CD14-positive monocyte (primary cell): Measurements from ENCODE around the gene ITGA11. TPM values are rescaled to one million over a fixed set of nuclear protein-coding genes. Genes with fewer than 3 reads are reported as not detected.

ENCODE experiments used
- DNase-seq, 3 donors: peaks; one replicate each; pipeline ENCODE4 v3.0.0-alpha.2; 2011 to 2022
- H2AFZ ChIP-seq: 2 replicates; pipeline ENCODE4 v1.6.0; 2012; ENCODE audit warnings: mild to moderate bottlenecking, low read depth, low read length, inconsistent platforms; ENCODE audit not compliant: insufficient read depth, poor library complexity, severe bottlenecking
- H3K27ac ChIP-seq, 2 donors: 1 replicate in 1 of 2; 2 replicates in 1 of 2; pipeline ENCODE4 v1.5.1; 2012 to 2013; ENCODE audit warnings: low read length in 2 of 2, control low read depth in 1 of 2, inconsistent platforms in 1 of 2, low read depth in 1 of 2, mild to moderate bottlenecking in 1 of 2
- H3K27me3 ChIP-seq, 2 donors: one replicate each; pipeline versions ENCODE4 v1.6.0 to v1.6.1; 2011 to 2013; ENCODE audit warnings: low read length in 2 of 2; ENCODE audit not compliant: control insufficient read depth in 2 of 2, insufficient read depth in 2 of 2
- H3K36me3 ChIP-seq, 2 donors: replicated peaks in 1 of 2; 1 replicate in 1 of 2; 2 replicates in 1 of 2; pipeline versions ENCODE4 v1.5.1 to v1.6.1; 2012 to 2013; ENCODE audit warnings: low read length in 2 of 2, control low read depth in 1 of 2, inconsistent platforms in 1 of 2, mild to moderate bottlenecking in 1 of 2; ENCODE audit not compliant: insufficient read depth in 2 of 2, control insufficient read depth in 1 of 2
- H3K4me1 ChIP-seq, 2 donors: 1 replicate in 1 of 2; 2 replicates in 1 of 2; pipeline versions ENCODE4 v1.5.1 to v1.6.1; 2012 to 2013; ENCODE audit warnings: low read length in 2 of 2, control low read depth in 1 of 2, inconsistent platforms in 1 of 2, mild to moderate bottlenecking in 1 of 2, moderate library complexity in 1 of 2; ENCODE audit not compliant: insufficient read depth in 2 of 2, control insufficient read depth in 1 of 2
- H3K4me2 ChIP-seq: replicated peaks from 2 replicates; pipeline ENCODE3; 2012; ENCODE audit warnings: low read length, moderate library complexity, mild to moderate bottlenecking; ENCODE audit not compliant: poor library complexity, severe bottlenecking; ENCODE audit errors: extremely low read depth
- H3K4me3 ChIP-seq, 3 experiments: fragments of 200-600 bp in 1 of 3; sonication (generic) in 1 of 3; replicated peaks in 1 of 3; 1 replicate in 2 of 3; 2 replicates in 1 of 3; pipeline ENCODE4 v1.5.1; 2011 to 2013; ENCODE audit warnings: low read length in 3 of 3, mild to moderate bottlenecking in 3 of 3, control low read depth in 2 of 3, low read depth in 2 of 3, inconsistent platforms in 1 of 3, moderate library complexity in 1 of 3
- H3K79me2 ChIP-seq: 2 replicates; pipeline ENCODE4 v1.6.0; 2012; ENCODE audit warnings: mild to moderate bottlenecking, control low read depth, inconsistent platforms, low read length, moderate library complexity; ENCODE audit not compliant: insufficient read depth
- H3K9ac ChIP-seq: 2 replicates; pipeline ENCODE4 v1.6.0; 2017; ENCODE audit warnings: low read length, mild to moderate bottlenecking; ENCODE audit not compliant: insufficient read depth, poor library complexity, severe bottlenecking
- H3K9me3 ChIP-seq, 2 donors: replicated peaks in 1 of 2; 1 replicate in 1 of 2; 2 replicates in 1 of 2; pipeline versions ENCODE4 v1.5.1 to v1.6.1; 2012 to 2013; ENCODE audit warnings: low read length in 2 of 2, control low read depth in 1 of 2; ENCODE audit not compliant: control insufficient read depth in 1 of 2, insufficient read depth in 1 of 2
- H4K20me1 ChIP-seq: 2 replicates; pipeline ENCODE4 v1.6.0; 2012; ENCODE audit warnings: mild to moderate bottlenecking, low read length, control low read depth, moderate library complexity; ENCODE audit not compliant: insufficient read depth
- H3K27ac Mint-ChIP-seq, 7 donors: one replicate each; pipeline ENCODE4 v1.8.0; 2020; ENCODE audit warnings: mild to moderate bottlenecking in 7 of 7, mixed read lengths in 7 of 7, moderate library complexity in 6 of 7, inconsistent platforms in 2 of 7
- H3K27me3 Mint-ChIP-seq, 3 donors: one replicate each; pipeline ENCODE4 v1.8.0; 2021 to 2022; ENCODE audit warnings: low read depth in 3 of 3, mild to moderate bottlenecking in 3 of 3, mixed read lengths in 3 of 3, moderate library complexity in 3 of 3, inconsistent platforms in 1 of 3
- H3K36me3 Mint-ChIP-seq, 2 donors: one replicate each; pipeline ENCODE4 v1.8.0; 2020; ENCODE audit warnings: mixed read lengths in 2 of 2, inconsistent platforms in 1 of 2, mild to moderate bottlenecking in 1 of 2
- H3K4me1 Mint-ChIP-seq: one replicate; pipeline ENCODE4 v1.8.0; 2020; ENCODE audit warnings: mild to moderate bottlenecking, mixed read lengths
- H3K4me3 Mint-ChIP-seq, 2 donors: one replicate each; pipeline ENCODE4 v1.8.0; 2020; ENCODE audit warnings: mild to moderate bottlenecking in 2 of 2, mixed read lengths in 2 of 2, moderate library complexity in 1 of 2
- H3K9me3 Mint-ChIP-seq, 7 donors: one replicate each; pipeline ENCODE4 v1.8.0; 2020 to 2022; ENCODE audit warnings: mixed read lengths in 7 of 7, mild to moderate bottlenecking in 6 of 7, moderate library complexity in 6 of 7, inconsistent platforms in 2 of 7
- WGBS: methylation state at CpG from one replicate; pipeline ENCODE4 v1.1.5; 2013; ENCODE audit warnings: missing lambda C conversion rate; ENCODE audit not compliant: insufficient coverage; 5-methylcytosine and 5-hydroxymethylcytosine counted together
- intact Hi-C, 2 donors: fragments of 100-400 bp; cut with micrococcal nuclease; formaldehyde crosslinking; loops; one replicate each; pipeline versions ENCODE4 v1.15.0 to v1.15.1; 2023
- polyA plus RNA-seq, 3 donors: library from polyadenylated mRNA; depleted of rRNA in 1 of 3; unstranded in 2 of 3; stranded (reverse) in 1 of 3; fragments of 300-500 nt in 2 of 3; fragments of >200 nt in 1 of 3; fragmentation: Illumina TruSeq in 2 of 3; gene quantifications; 1 replicate in 2 of 3; 2 replicates in 1 of 3; pipeline ENCODE4 v1.2.3, GENCODE V29; 2012 to 2021
- TF ChIP-seq, protein P1 (sequence below): fragments of 200-600 bp; IDR thresholded peaks from one replicate; pipeline ENCODE4 v1.8.0; 2022; ENCODE audit warnings: antibody characterized with exemption, mild to moderate bottlenecking

Gene ITGA11
- polyA plus RNA-seq, 3 donors = under 0.01 to 0.01 TPM; not detected in 1

DNA sequence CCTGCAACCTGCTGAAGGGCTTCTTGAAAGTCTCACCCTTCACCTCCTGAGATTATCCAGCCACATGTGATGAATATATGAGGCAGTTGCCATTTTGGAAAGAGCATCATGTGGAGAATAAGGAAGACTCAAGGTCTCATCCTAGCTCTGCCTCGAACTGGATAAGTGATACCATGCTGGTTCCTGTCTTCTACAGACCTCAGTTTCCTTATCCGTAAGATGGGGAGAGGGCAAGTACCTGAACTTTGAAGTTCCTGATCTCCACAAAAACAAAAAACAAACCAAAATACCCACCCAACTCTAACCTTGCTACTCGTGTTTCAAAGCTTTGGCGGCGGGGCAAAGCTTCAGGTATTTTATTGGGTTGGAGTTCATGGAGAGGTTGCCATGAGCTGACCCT is 31.5 kb upstream of the ITGA11 start:
- Histone ChIP-seq H3K9ac (no peak overlapping the region), H3K4me2 (no peak overlapping the region), H4K20me1 (no peaks in the 10 kb centered on the region), H3K79me2 (no peaks in the 10 kb centered on the region), H2AFZ (no peak overlapping the region), H3K4me3 (no peak overlapping the region), H3K4me1 (no peaks in the 10 kb centered on the region), H3K27me3 (no peaks in the 10 kb centered on the region), H3K27ac (no peak overlapping the region), H3K9me3 (no peaks in the 10 kb centered on the region), H3K36me3 (no peaks in the 10 kb centered on the region)
- no peak for DNase-seq
- H3K9me3 Mint-ChIP-seq = peaks cover 0 to 12% (median 3%) of the 10 kb centered on the region in 7 donors
- no peaks in the 10 kb centered on the region for H3K36me3 Mint-ChIP-seq
- no peak overlapping the region for H3K27ac Mint-ChIP-seq
- intact Hi-C loops = no loop called here
- H3K4me3 Mint-ChIP-seq = no peak overlapping the region
- H3K27me3 Mint-ChIP-seq = peaks cover 3 to 14% (median 5%) of the 10 kb centered on the region in 3 donors
- H3K4me1 Mint-ChIP-seq = no peaks in the 10 kb centered on the region
- TF ChIP-seq, protein P1, sequence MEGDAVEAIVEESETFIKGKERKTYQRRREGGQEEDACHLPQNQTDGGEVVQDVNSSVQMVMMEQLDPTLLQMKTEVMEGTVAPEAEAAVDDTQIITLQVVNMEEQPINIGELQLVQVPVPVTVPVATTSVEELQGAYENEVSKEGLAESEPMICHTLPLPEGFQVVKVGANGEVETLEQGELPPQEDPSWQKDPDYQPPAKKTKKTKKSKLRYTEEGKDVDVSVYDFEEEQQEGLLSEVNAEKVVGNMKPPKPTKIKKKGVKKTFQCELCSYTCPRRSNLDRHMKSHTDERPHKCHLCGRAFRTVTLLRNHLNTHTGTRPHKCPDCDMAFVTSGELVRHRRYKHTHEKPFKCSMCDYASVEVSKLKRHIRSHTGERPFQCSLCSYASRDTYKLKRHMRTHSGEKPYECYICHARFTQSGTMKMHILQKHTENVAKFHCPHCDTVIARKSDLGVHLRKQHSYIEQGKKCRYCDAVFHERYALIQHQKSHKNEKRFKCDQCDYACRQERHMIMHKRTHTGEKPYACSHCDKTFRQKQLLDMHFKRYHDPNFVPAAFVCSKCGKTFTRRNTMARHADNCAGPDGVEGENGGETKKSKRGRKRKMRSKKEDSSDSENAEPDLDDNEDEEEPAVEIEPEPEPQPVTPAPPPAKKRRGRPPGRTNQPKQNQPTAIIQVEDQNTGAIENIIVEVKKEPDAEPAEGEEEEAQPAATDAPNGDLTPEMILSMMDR = no peak
- 100% methylated on average over 1 of the region's 5 CpGs for WGBS

DNA sequence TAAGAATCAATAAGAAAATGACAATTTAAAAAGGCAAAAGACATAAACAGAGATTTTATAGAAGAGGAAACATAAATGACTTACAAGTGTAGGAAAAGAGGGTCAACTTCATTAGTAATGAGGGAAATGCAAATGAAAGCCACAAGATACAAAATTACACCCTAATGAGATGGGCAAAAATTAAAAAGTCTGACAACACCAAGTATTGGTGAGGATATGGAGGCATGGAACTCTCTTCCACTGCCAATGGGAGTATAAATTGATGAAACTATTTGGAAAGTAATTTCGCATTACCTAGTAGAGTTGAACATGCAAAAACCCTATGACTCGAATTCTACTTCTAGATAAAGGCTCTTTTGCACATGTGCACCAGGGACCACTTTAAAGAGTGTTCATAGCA is 28.2 kb upstream of the ITGA11 start:
- H4K20me1 ChIP-seq = no peaks in the 10 kb centered on the region
- H3K36me3 Mint-ChIP-seq = no peaks in the 10 kb centered on the region
- H2AFZ ChIP-seq = no peak overlapping the region
- DNase-seq = no peak
- peaks cover 5 to 9% (median 5%) of the 10 kb centered on the region in 3 donors for H3K27me3 Mint-ChIP-seq
- H3K9me3 ChIP-seq = no peaks in the 10 kb centered on the region
- H3K4me1 Mint-ChIP-seq = no peaks in the 10 kb centered on the region
- no peaks in the 10 kb centered on the region for H3K36me3 ChIP-seq
- H3K27ac Mint-ChIP-seq = no peak overlapping the region
- intact Hi-C loops = no loop called here
- no CpG with 5 or more reads among the region's 2 CpGs for WGBS
- H3K9me3 Mint-ChIP-seq = peaks cover 0 to 14% (median 3%) of the 10 kb centered on the region in 7 donors
- H3K27me3 ChIP-seq = peaks cover 0 to 2% of the 10 kb centered on the region in 2 donors
- peak overlapping the region in 1 of 2 donors; percentile 62 for H3K4me3 Mint-ChIP-seq
- H3K79me2 ChIP-seq = no peaks in the 10 kb centered on the region
- no peaks in the 10 kb centered on the region for H3K4me1 ChIP-seq
- no peak overlapping the region for H3K4me2 ChIP-seq
- H3K9ac ChIP-seq = no peak overlapping the region
- H3K27ac ChIP-seq = no peak overlapping the region
- no peak overlapping the region for H3K4me3 ChIP-seq
- TF ChIP-seq, protein P1 = no peak
